Measurements from ENCODE around the gene MAML1.
"Not testable (repeated sequence)": the region's sequence is repeated elsewhere in the genome, so short reads cannot be mapped to it uniquely, and the experiment has no call there.

The MAML1 gene

DNA sequence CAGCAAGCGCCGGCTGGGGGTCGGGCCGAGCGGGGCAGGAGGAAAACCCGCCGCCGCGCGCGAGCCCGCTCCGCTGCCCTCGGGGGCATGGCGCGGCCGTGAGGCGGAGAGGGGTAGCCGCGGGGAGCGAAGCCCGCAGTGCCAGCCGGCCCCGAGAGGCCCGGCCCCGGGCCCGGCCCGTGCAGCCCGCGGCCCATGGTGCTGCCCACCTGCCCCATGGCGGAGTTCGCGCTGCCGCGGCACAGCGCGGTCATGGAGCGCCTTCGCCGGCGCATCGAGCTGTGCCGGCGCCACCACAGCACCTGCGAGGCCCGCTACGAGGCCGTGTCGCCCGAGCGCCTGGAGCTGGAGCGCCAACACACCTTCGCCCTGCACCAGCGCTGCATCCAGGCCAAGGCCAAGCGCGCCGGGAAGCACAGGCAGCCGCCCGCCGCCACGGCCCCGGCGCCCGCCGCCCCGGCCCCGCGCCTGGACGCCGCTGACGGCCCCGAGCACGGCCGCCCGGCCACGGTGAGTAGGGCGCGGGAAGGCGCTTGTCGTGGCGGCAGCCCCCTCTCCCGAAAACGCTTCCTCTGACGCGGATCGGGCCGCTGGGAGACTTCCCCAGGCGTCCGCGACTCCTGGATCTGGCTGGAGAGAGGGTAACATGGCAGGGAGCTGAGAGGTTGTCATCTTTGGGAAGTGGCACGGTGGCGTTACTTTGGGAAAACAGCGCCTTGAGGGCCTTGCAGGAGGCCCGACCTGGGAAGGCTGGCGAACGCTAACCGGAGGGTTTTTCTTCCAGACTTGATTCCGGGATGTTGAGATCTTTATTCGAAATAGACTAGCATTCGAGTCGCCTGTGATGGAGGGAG is 523 bp downstream of the MAML1 start:
- peak in 1 of 2 donors; percentile 3 for DNase-seq (ENCODE audit: low read depth in 2 of 2)

DNA sequence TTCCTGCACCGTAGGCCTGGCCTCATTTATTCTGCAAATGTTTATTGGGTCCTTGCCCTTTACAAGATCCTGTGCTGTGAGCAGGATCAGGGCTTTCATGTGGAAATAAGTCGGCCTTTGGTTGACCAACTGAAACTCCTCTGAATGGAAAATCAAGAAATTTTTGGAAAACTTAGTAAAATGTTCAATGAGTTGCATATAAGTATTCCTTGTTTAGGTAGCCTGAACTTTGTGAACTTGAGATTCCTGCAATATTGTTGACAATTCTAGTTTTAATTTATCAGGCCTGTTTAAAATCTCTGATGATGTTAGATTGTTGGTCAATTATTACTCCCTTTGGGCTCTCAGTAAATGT is 1.1 kb downstream of the MAML1 start:
- DNase-seq (ENCODE audit: low read depth in 2 of 2) = no peak

DNA sequence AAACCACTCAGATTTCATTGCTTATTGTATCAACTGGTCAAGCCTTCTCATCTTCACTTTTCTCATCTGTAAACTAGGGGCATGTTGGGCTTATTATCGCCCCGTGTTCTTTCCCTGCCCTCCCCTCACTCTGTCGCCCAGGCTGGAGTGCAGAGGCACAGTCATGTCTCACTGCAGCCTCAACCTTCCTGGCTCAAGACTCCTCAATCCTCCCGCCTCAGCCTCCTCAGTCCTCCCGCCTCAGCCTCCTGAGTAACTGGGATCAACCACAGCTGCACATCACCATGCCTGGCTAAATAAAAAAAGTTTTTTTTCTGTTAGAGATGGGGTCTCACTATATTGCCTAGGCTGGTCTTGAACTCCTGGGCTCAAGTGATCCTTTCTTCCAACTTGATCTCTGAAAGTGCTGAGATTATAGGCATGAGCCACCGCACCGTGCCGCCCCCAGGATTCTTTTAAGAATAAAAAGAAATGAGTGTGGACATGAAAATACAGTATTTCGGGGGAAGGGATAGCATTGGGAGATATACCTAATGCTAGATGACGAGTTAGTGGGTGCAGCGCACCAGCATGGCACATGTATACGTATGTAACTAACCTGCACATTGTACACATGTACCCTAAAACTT is 2.0 kb downstream of the MAML1 start:
- DNase-seq (ENCODE audit: low read depth in 2 of 2) = no peak

DNA sequence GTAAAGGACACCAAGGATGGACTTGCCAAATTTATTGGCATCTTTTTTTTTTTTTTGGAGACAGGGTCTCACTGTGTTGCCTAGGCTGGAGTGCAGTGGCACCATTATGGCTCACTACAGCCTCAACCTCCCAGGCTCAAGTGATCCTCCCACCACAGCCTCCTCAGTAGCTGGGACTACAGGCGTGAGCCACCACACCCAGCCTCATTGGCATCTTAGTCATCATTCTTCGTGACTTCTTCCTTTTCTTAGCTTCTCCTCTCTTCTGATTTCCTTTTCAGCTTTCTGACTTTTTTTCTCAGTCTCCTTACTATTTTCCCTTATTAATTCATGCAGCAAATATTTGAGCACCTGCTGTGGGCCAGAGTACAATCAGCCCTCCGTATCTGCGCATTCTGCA is 6.1 kb downstream of the MAML1 start:
- DNase-seq (ENCODE audit: low read depth in 2 of 2) = no peak

DNA sequence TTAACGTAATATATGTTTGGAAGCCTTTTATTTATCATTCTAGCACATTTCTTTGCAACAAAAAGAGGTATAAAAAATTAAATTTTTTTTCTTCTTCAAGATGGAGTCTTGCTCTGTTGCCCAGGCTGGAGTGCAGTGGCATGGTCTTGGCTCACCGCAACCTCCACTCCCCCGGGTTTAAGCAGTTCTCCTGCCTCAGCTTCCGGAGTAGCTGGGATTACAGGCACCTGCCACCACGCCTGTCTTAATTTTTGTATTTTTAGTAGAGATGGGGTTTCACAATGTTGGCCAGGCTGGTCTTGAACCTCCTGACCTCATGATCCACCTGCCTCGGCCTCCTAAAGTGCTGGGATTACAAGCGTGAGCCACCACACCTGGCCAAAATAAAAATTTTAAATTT is 11.5 kb downstream of the MAML1 start:
- DNase-seq (ENCODE audit: low read depth in 2 of 2) = not testable (repeated sequence)

DNA sequence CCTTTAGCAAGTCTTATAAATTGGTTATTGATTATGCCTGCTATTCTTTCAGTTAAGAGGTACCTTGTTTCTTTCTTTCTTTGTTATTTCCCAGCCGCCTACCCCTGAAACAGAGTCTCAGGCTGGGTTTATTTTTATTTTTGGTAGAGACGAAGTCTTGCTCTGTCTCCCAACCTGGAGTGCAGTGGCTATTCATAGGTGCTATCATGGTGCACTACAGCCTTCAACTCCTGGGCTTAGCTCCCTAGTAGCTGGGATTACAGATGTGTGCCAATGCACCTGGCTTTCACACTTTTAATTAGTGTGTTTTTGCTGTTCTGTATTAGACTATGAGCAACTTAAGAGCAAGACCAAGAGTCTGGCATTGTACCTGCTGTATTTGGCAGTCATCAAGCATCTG is 14.2 kb downstream of the MAML1 start:
- DNase-seq (ENCODE audit: low read depth in 2 of 2) = no peak

DNA sequence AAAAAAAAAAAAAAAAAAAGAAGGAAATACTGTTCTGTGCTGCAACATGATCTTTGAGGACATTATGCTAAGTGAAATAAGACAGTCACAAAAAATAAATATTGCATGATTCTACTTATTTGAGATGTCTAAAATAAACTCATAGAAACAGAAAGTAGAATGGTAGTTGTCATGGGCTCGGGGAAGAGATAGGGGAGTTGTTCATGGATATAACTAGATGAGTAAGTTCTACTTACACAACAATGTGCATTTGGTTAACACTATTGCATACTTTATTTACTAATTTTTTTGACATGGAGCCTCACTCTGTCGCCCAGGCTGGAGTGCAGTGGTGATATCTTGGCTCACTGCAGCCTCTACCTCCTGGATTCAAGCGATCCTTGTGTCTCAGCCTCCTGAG is 15.2 kb downstream of the MAML1 start:
- no peak for DNase-seq (ENCODE audit: low read depth in 2 of 2)

DNA sequence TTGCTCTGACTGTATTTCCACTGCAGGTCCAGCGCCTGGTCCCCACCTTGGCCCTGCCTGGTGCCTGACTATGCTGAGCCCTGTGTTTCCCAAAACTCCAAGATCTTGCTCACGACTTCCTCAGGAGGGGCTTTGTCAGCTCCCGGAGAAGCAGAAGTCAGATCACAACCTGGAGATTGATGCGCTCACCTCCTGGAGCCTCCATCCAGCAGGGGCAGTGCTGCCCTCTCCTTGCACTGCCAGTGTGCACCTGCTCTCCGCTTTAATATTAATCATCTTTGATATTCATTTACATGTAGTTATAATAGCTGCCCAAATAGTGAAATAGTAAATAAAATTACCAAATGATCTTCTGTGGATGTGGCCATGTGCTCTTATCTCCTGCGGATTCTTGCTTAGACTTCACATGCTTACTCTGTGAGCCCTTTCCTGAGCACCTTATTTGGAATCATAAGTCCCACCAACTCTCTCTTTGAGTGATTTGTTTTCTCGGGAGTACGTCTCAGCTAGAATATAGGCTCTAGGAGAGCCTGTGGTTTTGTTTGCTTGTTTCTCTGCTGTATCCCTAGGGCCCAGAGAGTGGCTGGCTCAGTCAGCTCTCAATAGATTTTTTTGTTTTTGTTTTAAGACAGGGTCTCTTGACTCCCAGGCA is 17.4 kb downstream of the MAML1 start:
- no peak for DNase-seq (ENCODE audit: low read depth in 2 of 2)

DNA sequence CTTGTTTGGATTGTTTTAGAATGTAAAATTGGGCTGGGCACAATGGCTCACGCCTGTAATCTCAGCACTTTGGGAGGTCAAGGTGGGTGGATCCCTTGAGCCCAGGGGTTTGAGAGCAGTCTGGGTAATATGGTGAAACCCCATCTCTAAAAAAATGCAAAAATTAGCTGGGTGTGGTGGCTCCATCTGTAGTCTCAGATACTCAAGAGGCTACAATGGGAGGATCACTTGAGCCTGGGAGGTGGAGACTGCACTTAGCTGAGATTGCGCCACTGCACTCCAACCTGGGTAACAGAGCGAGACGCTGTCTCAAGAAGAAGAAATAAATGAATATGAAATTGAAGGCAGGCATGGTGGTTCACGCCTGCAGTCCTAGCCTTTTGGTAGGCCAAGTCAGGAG is 21.3 kb downstream of the MAML1 start:
- no peak for DNase-seq (ENCODE audit: low read depth in 2 of 2)

DNA sequence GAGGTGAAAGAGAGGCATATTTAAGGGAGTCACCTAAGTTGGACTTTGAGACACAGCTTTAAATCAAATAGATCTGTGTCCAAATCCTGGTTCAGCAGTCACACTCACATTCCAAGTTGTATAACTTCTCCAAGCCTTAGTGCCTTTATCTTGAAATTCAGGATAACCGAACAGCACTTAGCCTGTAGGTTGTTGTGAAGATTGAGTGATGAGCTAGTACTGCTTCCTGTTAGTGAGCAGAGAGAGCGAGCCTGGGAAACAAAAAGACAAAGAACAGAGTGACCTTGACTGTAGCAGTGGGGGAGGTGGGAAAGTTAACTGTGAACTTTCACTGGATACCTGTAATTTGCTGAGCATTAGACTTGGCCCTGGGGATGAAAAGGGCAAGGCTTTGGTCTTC is 22.4 kb downstream of the MAML1 start:
- DNase-seq (ENCODE audit: low read depth in 2 of 2) = no peak

DNA sequence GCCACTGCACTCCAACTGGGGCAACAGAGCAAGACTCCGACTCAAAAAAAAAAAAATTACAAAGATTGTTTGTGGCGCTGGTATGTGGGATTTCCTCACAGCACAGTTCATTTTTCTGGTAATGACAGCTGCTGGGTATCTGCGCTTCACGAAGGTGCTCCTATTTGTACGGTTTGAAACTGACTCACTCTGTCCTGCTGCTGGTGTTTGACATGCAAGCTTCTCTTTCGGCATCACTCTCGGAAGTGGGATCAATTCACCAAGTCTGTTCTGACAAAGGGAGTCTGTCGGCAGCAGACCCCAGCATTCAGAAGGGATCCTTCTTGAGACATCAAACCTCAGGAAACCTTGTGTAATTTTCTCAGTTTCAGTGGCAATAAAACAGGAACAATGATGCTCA is 26.3 kb downstream of the MAML1 start:
- DNase-seq (ENCODE audit: low read depth in 2 of 2) = no peak

DNA sequence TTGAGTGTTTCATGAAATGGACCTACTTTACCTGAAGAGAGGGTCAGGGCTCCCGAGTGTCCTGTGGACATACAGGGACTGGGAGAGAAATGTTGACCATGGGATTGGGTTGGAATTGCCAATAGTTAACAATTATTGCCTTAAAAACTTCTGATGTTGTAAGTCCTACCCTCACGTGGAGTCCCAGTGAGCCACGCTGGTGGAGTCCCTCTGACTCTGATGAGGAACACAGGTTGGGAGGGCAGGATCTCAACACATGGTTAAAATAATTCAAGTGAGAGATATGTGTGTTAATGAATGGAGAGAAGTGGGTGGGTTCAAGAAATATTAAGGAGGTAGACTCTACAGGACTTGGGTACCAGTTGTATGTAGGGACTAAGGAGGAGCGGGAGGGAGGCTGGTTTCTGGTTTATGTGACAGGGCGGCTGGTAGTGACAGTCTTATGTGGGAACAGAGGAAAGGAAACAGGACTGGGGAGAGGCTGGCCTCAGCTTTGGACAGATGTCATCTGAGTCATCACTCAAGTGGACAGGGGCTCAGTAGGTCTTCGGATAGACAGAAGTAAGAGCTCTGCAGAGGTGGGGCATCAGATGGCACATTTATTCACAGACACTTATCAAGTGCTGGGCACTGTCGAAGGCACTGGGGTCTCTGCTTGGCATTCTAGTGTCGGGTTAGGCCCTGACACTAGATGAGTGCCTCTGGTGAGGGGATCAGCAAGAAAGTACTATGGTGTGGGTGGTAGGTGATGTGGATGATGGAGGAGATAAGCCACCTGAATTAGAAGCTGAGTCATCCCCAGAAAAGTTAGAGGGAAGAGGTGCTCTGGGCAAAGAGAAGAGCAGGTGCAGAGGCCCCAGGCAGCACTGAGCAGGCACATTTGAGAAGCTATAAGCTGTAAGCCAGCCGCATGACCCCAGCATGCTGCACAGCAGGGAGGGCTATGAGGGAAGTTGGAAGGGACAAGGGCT is 27.2 kb downstream of the MAML1 start:
- DNase-seq (ENCODE audit: low read depth in 2 of 2) = peak in 1 of 2 donors; percentile 20

DNA sequence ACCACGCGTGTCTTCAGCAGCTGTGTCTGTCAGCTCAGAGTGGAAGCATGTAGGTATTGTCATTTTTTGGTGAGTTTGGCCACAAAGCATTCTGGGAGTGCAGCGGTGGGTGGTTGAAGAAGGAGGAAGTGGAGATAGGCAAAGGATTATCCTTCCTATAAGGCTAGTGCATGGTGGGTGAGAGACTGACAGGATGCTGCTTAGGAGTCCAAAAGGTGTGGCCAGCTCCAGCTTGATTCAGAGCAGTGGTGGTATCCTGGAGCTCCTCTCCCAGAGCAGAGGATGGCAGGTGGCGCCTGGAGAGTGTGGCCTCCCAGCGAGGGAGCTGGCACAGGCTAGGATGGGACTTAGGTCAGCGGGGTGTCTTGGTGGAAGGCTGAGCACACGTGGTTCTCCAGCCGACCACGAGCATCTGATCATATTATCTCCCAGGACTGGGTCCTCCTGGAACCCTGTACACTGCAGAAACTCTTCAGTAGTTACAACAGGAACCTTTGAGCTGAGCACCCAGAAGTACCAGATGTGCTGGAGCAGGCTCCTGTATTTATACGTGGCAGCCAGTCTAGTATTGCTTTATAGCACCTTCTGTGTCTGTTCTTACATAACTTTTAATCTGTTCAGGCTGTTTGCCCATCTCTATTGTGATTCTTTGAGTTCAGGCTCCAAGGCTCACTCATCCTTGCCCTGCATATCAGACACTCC is 29.6 kb downstream of the MAML1 start:
- DNase-seq (ENCODE audit: low read depth in 2 of 2) = no peak

DNA sequence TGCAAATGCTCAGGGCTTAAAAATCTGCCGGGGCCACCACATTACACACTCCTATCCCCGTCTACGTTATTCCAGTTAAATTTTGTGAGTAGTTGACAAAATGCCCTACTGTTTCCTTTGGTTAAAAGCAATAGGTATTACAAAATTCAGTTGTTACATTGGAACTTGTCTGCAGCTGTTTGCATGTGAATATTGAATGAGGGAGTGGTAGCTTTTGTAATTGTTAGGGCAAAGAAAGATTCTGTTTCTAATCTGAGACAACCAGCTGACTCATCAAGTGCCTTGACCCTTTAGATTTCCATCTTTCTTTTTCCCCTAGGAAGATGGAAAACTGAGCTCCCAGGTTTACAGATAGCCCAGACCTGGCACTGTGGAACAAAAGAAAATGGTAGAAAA is 30.2 kb downstream of the MAML1 start:
- no peak for DNase-seq (ENCODE audit: low read depth in 2 of 2)

DNA sequence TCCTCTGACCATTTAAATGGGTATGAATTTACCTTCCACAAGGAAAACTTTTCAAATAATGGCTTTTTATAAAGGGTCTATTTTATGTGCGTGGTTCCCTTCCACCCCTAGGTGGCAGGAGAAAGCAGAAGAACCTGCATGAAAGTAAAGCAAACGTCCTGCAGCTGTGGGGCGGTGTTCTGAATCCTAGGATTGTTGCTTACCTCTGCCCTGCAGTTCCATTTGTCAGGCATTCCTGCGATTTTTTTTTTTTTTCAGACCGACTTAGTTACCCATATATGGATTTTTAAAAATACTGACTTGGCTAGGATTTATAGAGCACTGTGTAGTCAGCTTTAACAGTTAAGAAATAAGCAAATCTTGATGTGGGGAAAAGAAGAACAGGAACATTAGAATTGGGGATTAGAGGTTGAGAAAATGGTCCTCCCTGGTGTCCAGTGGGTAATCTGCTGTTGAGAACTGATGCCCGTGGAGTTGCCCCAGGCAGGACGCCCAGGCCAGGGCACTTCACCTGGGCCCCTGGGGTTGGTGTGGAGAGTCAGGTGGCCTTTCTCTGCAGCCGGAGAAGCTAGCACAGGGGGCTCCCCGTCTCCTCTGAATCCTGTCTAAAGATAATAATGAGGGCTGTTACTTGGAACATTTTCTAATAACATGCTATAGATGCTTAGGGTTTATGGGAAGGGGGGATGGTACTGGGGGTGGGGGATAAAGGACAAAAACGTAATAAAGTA is 30.8 kb downstream of the MAML1 start:
- no peak for DNase-seq (ENCODE audit: low read depth in 2 of 2)

DNA sequence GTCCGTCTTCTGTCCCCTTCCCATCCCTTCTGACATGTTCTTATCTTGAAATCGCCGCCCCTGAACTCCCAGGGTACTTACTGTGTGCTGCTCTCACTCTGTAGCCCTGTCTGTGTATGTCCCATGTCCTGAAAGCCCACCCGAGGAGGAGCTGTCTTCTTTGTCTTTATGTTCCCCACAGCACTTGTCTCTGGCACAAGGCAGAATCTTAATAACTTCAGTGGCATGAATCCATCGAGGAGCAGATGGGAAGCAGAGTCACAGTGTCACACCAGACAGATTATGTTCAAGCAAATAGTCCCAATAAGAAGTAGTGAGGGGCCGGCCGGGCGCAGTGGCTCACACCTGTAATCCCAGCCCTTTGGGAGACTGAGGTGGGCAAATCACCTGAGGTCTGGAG is 31.4 kb downstream of the MAML1 start:
- no peak for DNase-seq (ENCODE audit: low read depth in 2 of 2)

DNA sequence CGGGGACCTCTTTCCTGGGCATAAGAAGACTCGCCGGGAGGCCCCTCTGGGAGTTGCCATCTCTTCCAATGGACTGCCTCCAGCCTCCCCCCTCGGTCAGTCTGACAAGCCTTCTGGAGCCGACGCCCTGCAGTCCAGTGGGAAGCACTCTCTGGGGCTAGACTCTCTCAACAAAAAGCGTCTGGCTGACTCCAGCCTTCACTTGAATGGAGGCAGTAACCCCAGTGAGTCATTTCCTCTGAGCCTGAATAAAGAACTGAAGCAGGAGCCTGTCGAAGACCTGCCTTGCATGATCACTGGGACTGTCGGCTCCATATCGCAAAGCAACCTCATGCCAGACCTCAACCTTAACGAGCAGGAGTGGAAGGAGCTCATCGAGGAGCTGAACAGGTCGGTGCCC is 32.8 kb downstream of the MAML1 start:
- DNase-seq (ENCODE audit: low read depth in 2 of 2) = no peak

DNA sequence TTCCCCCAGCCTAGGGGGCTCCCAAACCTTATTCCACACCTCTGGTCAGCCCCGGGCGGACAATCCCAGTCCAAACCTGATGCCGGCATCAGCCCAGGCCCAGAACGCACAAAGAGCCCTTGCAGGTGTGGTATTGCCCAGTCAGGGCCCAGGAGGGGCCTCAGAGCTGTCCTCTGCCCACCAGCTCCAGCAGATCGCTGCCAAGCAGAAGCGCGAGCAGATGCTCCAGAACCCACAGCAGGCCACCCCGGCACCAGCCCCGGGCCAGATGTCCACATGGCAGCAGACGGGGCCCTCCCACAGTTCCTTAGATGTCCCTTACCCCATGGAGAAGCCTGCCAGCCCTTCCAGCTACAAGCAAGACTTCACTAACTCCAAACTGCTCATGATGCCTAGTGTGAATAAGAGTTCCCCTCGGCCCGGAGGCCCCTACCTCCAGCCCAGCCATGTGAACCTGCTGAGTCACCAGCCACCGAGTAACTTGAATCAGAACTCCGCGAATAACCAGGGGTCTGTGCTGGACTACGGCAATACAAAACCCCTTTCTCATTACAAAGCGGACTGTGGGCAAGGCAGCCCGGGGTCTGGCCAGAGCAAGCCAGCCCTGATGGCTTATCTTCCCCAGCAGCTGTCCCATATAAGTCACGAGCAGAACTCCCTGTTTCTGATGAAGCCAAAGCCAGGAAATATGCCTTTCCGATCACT is 33.6 kb downstream of the MAML1 start:
- DNase-seq (ENCODE audit: low read depth in 2 of 2) = no peak

DNA sequence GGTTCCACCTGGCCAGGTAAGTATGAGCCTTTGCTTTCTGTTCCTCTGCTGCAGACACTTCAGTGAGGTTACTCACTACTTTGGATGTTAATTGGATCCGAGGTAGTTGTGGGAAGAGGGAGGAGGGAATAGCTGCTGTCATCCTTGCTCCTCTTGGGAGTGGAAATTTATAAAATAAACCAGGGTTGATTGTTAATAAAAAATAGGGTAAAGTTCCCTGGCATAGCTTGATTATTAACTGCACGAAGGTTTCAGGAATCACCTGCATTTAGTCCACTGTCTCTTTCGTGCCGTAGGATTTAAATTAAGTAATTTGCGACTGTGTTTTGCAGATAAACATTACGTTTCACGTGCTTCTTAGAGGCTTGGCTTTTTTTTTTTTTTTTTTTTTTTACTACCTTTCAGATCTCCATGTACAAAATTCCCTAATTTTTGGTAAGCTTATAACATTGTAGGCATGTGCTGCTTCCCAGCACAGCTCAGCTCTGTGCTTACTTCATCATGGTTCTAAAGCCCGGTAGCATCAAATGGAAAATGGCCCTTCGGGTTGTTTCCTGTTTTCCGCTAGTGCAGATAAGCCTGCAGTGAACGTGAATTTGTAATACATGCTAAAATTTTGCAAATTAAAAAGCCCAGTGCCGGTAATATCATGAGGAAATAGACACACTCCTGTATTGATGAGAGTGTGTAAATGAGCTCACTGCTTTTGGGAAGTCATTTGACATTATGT is 34.3 kb downstream of the MAML1 start:
- no peak for DNase-seq (ENCODE audit: low read depth in 2 of 2)

Data from stimulated activated CD8-positive, alpha-beta memory T cell treated with anti-CD3 and anti-CD28 coated beads, Interleukin-15, amount 100 ng/mL, for 48 hours (primary cell).